C4-2B (cell line): ENCODE data around the gene TMEM270.

Experiments used
- ZFX ChIP-seq: fragments of 450-650 bp; IDR thresholded peaks from 2 replicates; pipeline ENCODE4 v1.6.1; 2017
- TF ChIP-seq, protein P1 (sequence below): fragments of 450-650 bp; conservative IDR thresholded peaks from 2 replicates; pipeline ENCODE4 v1.5.1; 2017; ENCODE audit warnings: mild to moderate bottlenecking

GRCh38 chr7:73882047-73882402 lies 21.1 kb downstream of the TMEM270 start:
- TF ChIP-seq, protein P1, sequence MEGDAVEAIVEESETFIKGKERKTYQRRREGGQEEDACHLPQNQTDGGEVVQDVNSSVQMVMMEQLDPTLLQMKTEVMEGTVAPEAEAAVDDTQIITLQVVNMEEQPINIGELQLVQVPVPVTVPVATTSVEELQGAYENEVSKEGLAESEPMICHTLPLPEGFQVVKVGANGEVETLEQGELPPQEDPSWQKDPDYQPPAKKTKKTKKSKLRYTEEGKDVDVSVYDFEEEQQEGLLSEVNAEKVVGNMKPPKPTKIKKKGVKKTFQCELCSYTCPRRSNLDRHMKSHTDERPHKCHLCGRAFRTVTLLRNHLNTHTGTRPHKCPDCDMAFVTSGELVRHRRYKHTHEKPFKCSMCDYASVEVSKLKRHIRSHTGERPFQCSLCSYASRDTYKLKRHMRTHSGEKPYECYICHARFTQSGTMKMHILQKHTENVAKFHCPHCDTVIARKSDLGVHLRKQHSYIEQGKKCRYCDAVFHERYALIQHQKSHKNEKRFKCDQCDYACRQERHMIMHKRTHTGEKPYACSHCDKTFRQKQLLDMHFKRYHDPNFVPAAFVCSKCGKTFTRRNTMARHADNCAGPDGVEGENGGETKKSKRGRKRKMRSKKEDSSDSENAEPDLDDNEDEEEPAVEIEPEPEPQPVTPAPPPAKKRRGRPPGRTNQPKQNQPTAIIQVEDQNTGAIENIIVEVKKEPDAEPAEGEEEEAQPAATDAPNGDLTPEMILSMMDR: no peak
- TF ChIP-seq ZFX: no peak
